WERI-Rb-1 (cell line): ENCODE results near the gene NRXN3.

Experiments used
- DNase-seq: peaks from one replicate; pipeline ENCODE4 v3.0.0-alpha.2; 2020
- H3K27ac ChIP-seq: fragments of 250-450 bp; sonication (Bioruptor Pico); 2 replicates; pipeline ENCODE4 v1.5.1; 2020; ENCODE audit warnings: mild to moderate bottlenecking, moderate library complexity
- H3K27me3 ChIP-seq: fragments of 250-450 bp; sonication (Bioruptor Pico); 2 replicates; pipeline ENCODE4 v1.5.1; 2021; ENCODE audit warnings: mild to moderate bottlenecking, low read depth, moderate library complexity; ENCODE audit not compliant: insufficient read depth, severe bottlenecking
- H3K36me3 ChIP-seq: fragments of 250-450 bp; sonication (Bioruptor Pico); 2 replicates; pipeline ENCODE4 v1.5.1; 2020; ENCODE audit warnings: mild to moderate bottlenecking, moderate library complexity
- H3K4me3 ChIP-seq: 2 replicates; pipeline ENCODE4 v1.5.1; 2011; ENCODE audit warnings: low read depth, mild to moderate bottlenecking, control low read depth, low read length
- H3K9me3 ChIP-seq: fragments of 250-450 bp; sonication (Bioruptor Pico); 2 replicates; pipeline ENCODE4 v1.5.1; 2021; ENCODE audit warnings: mild to moderate bottlenecking, moderate library complexity; ENCODE audit not compliant: severe bottlenecking
- TF ChIP-seq, protein P1 (sequence below): IDR thresholded peaks from 2 replicates; pipeline ENCODE4 v1.5.1; 2011; ENCODE audit warnings: low read depth, mild to moderate bottlenecking, control low read depth, inconsistent platforms, low read length

Gene NRXN3

DNA sequence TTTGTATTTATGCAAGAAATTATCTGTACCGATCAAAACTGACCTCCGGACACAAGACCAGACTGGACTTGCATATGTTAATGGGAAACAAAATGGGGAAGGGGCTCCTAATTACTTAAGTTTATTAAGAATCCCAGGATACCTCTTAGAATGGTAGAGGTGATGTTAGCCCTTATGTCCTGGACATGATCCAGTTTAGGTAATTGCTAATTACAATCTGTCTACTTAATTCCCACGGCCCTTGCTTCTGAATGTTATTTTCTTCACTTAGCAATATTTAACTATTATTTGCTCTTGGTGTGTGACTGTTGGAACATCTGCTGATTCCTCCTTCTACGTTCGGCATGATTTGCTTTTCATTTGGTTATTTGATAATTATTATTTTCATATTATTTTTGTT is 1397.1 kb downstream of the NRXN3 start:
- Histone ChIP-seq H3K9me3 (no peaks in the 10 kb centered on the region), H3K27me3 (no peaks in the 10 kb centered on the region), H3K27ac (no peak overlapping the region), H3K4me3 (no peak overlapping the region), H3K36me3 (no peaks in the 10 kb centered on the region)
- TF ChIP-seq, protein P1, sequence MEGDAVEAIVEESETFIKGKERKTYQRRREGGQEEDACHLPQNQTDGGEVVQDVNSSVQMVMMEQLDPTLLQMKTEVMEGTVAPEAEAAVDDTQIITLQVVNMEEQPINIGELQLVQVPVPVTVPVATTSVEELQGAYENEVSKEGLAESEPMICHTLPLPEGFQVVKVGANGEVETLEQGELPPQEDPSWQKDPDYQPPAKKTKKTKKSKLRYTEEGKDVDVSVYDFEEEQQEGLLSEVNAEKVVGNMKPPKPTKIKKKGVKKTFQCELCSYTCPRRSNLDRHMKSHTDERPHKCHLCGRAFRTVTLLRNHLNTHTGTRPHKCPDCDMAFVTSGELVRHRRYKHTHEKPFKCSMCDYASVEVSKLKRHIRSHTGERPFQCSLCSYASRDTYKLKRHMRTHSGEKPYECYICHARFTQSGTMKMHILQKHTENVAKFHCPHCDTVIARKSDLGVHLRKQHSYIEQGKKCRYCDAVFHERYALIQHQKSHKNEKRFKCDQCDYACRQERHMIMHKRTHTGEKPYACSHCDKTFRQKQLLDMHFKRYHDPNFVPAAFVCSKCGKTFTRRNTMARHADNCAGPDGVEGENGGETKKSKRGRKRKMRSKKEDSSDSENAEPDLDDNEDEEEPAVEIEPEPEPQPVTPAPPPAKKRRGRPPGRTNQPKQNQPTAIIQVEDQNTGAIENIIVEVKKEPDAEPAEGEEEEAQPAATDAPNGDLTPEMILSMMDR, result no peak
- DNase-seq, result no peak

DNA sequence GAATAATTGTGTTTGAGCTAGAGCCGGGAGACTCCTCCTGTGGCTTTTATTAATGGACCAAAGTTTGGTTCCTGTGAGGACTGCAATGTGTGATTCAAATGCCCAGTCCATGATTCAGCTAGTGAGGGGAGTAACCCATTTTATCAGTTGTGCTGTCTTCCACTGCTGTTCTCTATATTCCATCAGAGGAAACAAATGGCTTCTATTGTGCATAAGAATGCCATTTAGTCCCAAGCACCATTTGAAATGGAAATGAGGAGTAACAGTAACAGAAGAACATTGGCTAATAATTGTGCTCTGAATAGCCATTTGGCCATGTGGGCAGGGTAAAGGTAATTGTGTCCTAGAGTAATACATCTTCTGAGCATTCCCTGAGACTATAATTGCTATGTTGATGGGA is 1398.4 kb downstream of the NRXN3 start:
- Histone ChIP-seq H3K36me3 (no peaks in the 10 kb centered on the region), H3K4me3 (no peak overlapping the region), H3K9me3 (no peaks in the 10 kb centered on the region), H3K27me3 (no peaks in the 10 kb centered on the region), H3K27ac (no peak overlapping the region)
- TF ChIP-seq, protein P1, result no peak
- no peak for DNase-seq

DNA sequence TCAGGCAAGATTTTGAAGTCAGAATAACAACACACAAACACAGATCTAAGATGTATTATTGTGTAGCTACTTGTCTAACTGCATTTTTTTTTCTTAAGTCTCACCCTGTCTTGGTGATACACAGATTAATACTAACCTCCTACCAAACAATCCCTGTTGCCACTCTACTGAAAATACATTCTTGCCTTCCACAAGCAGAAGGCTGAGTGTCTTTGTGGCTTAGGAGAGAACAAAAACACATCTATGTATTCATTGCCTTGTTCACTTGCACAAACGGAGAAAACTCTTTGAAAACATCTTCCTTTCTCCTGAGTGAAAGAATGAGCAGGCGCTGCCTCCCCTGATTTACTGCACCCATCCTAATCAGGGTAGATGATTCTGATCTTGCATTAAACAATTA is 1398.9 kb downstream of the NRXN3 start:
- DNase-seq, result no peak
- H3K4me3 ChIP-seq, result no peak overlapping the region

DNA sequence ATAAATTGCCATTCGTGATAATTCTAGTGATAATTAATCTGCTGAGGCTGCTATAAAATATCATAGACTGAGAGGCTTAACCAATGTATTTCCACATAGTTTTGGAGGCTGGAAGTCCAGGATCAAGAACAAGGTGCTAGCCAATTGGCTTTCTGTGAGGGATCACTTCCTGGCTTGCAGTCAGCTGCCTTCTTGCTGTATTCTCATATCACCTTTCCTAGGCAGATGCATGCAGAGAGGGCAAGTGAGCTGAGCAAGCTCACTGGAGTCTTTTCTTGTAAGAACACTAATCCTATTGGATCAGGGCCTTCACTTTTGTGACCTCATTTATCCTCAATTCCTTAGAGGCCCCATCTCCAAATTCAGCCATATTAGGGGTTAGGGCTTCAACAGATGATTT is 1400.5 kb downstream of the NRXN3 start:
- no peak overlapping the region for H3K4me3 ChIP-seq
- no peaks in the 10 kb centered on the region for H3K36me3 ChIP-seq
- H3K27ac ChIP-seq, result no peak overlapping the region
- DNase-seq, result no peak
- H3K9me3 ChIP-seq, result no peaks in the 10 kb centered on the region
- TF ChIP-seq, protein P1, result no peak
- no peaks in the 10 kb centered on the region for H3K27me3 ChIP-seq

More for the DNA sequence above, 1398.9 kb downstream of the NRXN3 start:
- H3K27ac ChIP-seq, result no peak overlapping the region
- H3K9me3 ChIP-seq, result no peaks in the 10 kb centered on the region
- H3K36me3 ChIP-seq, result no peaks in the 10 kb centered on the region
- TF ChIP-seq, protein P1, result no peak
- H3K27me3 ChIP-seq, result no peaks in the 10 kb centered on the region

DNA sequence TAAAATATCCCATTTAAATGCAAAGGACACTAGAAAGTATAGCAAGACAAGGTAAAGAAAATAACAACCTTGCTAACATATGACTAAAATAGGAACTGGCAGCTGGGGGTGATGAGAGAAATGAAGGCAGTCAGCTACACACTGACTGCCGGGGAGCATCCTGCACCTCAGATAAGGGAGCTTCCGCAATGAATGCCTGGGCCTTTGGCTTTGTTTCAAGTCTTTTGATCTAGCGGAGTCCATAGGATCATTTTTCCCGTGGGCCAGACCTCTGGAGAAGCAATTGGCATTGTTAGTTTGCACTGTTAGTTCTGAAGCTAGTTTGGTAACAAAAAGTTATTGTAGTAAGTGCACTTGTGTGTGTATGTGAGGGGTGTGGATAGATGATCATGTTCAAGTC is 1401.2 kb downstream of the NRXN3 start:
- Histone ChIP-seq H3K36me3 (no peaks in the 10 kb centered on the region), H3K9me3 (no peaks in the 10 kb centered on the region), H3K27ac (no peak overlapping the region), H3K4me3 (no peak overlapping the region), H3K27me3 (no peaks in the 10 kb centered on the region)
- DNase-seq, result no peak
- TF ChIP-seq, protein P1, result no peak

DNA sequence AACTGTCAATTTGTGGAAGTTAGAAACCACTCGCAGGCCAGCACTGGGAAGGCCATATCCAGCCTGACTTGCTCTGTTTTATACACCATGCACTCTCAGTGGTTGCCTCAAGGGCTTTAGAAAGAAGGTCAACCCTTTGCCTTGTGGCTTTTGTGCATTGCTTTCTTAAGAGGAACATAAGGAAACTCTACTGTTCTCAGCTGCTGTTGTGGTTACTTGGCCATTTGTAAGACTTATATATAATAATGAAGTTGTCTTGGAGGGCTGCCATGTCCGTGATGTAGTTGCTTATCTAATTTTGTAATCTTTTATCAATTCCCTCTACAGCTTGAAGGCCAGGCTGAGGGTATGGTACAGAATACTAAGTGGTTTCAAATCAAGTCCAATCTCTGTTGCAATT is 1403.3 kb downstream of the NRXN3 start:
- H3K27ac ChIP-seq, result no peak overlapping the region
- TF ChIP-seq, protein P1, result no peak
- H3K27me3 ChIP-seq, result no peaks in the 10 kb centered on the region
- H3K4me3 ChIP-seq, result no peak overlapping the region
- no peak for DNase-seq
- no peaks in the 10 kb centered on the region for H3K36me3 ChIP-seq
- H3K9me3 ChIP-seq, result no peaks in the 10 kb centered on the region
